Measurements from ENCODE around the gene PDZRN3. TPM values are rescaled to one million over a fixed set of nuclear protein-coding genes. Genes with fewer than 3 reads are reported as not detected.

PDZRN3 gene
- total RNA-seq, 1 donor from 2014 or later: 28.7 TPM

DNA sequence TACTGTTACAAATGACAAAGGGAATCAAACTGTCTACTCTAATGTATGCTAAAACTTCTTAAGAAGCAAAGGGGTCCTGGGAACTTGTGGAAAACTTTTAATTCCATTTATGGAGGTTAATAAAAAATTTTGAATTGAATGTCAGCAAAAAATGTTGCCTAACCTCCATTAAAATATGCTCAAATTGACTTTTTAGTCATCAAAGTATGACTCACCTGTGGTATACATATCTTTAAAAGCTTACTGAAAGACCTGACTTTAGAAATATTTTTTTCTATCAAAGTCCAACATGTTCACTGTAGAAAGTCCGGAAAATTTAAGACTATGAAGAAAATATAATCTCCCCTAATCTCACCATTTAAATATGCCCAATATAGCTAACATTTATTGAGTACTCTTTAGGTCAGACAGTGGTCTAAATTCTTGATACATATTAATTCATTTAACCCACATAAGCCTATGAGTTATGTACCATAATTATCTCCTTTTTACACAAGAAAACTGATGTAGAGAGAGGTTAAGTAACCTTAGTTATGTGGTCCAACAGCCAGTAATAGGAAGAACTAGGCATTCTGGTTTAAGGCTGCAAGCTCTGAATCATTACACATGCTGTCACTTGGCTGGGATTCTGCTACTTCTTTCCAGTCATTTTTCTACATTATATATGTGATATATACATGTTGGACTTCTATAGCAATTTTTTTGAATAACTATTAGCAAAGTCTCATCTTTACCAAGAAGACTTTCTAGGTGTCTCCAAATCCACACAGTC is 83.6 kb downstream of the PDZRN3 start:
- Mint-ChIP-seq H3K9me3 (ENCODE audit: low read depth) (peaks cover 3% of the 10 kb centered on the region), H3K4me3 (ENCODE audit: low read depth) (no peak overlapping the region), H3K4me1 (ENCODE audit: low read depth) (peaks cover 10% of the 10 kb centered on the region), H3K27ac (no peak overlapping the region), H3K27me3 (no peaks in the 10 kb centered on the region), H3K36me3 (ENCODE audit: insufficient read depth) (no peaks in the 10 kb centered on the region)
- no peak for DNase-seq (ENCODE audit: low spot score, unreplicated experiment)
- TF ChIP-seq, protein P1, sequence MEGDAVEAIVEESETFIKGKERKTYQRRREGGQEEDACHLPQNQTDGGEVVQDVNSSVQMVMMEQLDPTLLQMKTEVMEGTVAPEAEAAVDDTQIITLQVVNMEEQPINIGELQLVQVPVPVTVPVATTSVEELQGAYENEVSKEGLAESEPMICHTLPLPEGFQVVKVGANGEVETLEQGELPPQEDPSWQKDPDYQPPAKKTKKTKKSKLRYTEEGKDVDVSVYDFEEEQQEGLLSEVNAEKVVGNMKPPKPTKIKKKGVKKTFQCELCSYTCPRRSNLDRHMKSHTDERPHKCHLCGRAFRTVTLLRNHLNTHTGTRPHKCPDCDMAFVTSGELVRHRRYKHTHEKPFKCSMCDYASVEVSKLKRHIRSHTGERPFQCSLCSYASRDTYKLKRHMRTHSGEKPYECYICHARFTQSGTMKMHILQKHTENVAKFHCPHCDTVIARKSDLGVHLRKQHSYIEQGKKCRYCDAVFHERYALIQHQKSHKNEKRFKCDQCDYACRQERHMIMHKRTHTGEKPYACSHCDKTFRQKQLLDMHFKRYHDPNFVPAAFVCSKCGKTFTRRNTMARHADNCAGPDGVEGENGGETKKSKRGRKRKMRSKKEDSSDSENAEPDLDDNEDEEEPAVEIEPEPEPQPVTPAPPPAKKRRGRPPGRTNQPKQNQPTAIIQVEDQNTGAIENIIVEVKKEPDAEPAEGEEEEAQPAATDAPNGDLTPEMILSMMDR (IDR thresholded peaks at IDR 0.05; ENCODE audit: unreplicated experiment): no peak

DNA sequence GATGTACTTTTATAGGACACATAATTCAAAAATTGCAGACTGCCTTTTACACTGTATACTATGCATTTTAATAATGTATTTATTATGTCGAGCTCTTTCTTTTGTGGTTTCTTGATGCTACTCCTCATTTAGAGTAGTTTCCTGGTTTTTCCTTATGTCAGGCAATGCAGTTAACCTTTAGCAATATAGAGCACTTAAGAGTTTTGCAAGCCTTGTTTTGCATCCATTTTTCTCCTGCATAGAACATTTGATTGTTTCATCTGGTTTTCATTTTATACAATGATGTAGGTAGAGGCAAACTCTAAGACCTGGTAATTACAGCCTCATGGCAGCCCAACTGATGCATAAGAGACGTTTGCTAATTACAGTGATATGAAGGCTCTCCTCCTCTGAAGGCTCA is 86.3 kb downstream of the PDZRN3 start:
- no peak overlapping the region for H3K27ac Mint-ChIP-seq
- H3K4me3 Mint-ChIP-seq (ENCODE audit: low read depth): no peak overlapping the region
- peaks cover 9% of the 10 kb centered on the region for H3K4me1 Mint-ChIP-seq (ENCODE audit: low read depth)
- H3K27me3 Mint-ChIP-seq: no peaks in the 10 kb centered on the region
- no peak for DNase-seq (ENCODE audit: low spot score, unreplicated experiment)
- H3K36me3 Mint-ChIP-seq (ENCODE audit: insufficient read depth): no peaks in the 10 kb centered on the region
- TF ChIP-seq, protein P1 (IDR thresholded peaks at IDR 0.05; ENCODE audit: unreplicated experiment): no peak
- peaks cover 3% of the 10 kb centered on the region for H3K9me3 Mint-ChIP-seq (ENCODE audit: low read depth)

DNA sequence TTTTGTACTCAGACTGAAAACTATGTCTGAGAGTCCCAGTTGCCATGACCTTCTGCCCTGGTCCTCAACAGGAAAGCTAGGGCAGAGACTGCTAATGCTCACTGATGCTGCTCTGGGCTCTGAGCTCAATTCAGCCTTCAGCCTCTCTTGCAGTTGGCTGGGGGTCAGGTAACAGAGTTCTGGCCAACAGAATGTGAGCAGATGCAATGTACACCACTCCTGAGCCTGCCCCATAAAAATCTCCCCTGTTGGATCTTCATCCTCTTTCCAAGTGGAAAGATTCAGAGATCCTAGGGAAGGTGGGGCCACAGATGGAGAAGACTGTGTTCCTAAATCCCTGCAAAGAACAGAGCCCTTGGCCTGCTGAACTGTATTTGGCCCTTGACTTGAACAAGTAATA is 87.8 kb downstream of the PDZRN3 start:
- no peak overlapping the region for H3K4me3 Mint-ChIP-seq (ENCODE audit: low read depth)

DNA sequence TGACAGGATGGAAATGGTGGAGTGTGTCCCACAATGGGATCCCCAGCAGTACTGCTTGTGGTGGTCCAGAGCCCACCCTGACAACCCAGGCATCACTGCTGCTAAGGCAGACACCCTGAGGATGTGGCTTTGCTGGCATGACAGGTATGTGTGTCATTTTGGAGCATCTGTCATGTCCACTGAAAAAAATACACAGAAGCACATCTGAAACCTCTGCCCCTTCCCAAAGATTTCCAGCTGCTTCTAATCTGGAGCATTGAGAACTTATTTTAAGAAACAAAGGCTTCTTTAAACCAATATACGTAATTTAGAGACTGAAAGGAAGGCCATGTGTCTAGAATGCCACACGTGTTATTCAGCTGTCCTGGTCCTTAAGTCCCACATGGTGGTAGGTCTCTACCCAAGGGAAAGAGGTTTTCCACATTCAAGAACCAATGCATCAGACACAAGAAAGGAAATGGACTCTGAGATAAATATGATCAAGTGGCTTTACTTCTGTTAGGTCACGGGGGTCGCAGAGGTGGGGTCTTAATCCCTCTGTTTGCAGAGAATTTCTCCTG is 88.3 kb downstream of the PDZRN3 start:
- H3K27ac Mint-ChIP-seq: no peak overlapping the region
- H3K4me1 Mint-ChIP-seq (ENCODE audit: low read depth): no peaks in the 10 kb centered on the region
- H3K9me3 Mint-ChIP-seq (ENCODE audit: low read depth): peaks cover 6% of the 10 kb centered on the region
- TF ChIP-seq, protein P1 (IDR thresholded peaks at IDR 0.05; ENCODE audit: unreplicated experiment): no peak
- no peak for DNase-seq (ENCODE audit: low spot score, unreplicated experiment)
- no peak overlapping the region for H3K4me3 Mint-ChIP-seq (ENCODE audit: low read depth)
- H3K27me3 Mint-ChIP-seq: no peaks in the 10 kb centered on the region
- peaks cover 3% of the 10 kb centered on the region for H3K36me3 Mint-ChIP-seq (ENCODE audit: insufficient read depth)

More for the DNA sequence above, 87.8 kb downstream of the PDZRN3 start:
- Mint-ChIP-seq H3K36me3 (ENCODE audit: insufficient read depth) (no peaks in the 10 kb centered on the region), H3K4me1 (ENCODE audit: low read depth) (peaks cover 2% of the 10 kb centered on the region), H3K27ac (no peak overlapping the region), H3K27me3 (no peaks in the 10 kb centered on the region), H3K9me3 (ENCODE audit: low read depth) (peaks cover 3% of the 10 kb centered on the region)
- DNase-seq (ENCODE audit: low spot score, unreplicated experiment): no peak
- TF ChIP-seq, protein P1 (IDR thresholded peaks at IDR 0.05; ENCODE audit: unreplicated experiment): no peak

DNA sequence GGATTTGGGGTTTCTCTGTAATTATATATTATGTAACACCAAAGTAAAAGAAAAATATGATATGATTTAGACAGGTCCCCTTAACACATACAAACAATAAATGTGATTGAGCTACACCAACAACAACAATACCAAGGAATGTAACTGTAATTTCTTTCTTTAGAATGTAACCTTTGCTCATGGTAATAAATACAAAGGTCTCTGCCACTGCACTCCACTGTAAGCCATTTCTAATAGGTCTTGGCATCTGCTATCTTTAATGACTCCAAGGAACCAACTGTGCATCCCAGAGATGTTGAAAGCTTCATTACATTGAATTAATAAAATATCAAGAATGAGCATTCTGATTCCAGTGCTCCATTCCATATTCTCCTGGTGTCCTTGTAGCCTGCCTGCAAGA is 88.8 kb downstream of the PDZRN3 start:
- Mint-ChIP-seq H3K4me1 (ENCODE audit: low read depth) (no peaks in the 10 kb centered on the region), H3K36me3 (ENCODE audit: insufficient read depth) (peaks cover 5% of the 10 kb centered on the region), H3K27ac (no peak overlapping the region), H3K9me3 (ENCODE audit: low read depth) (peaks cover 9% of the 10 kb centered on the region), H3K4me3 (ENCODE audit: low read depth) (no peak overlapping the region), H3K27me3 (no peaks in the 10 kb centered on the region)
- TF ChIP-seq, protein P1 (IDR thresholded peaks at IDR 0.05; ENCODE audit: unreplicated experiment): no peak
- DNase-seq (ENCODE audit: low spot score, unreplicated experiment): no peak

All from progenitor cell of endocrine pancreas (in vitro differentiated cells).